ENCODE results near the gene C12orf56. TPM values are rescaled to one million over a fixed set of nuclear protein-coding genes. Genes with fewer than 3 reads are reported as not detected.
"Not testable (repeated sequence)": the region's sequence is repeated elsewhere in the genome, so short reads cannot be mapped to it uniquely, and the experiment has no call there.

C12orf56 gene
- total RNA-seq, 3 donors from 2014 or later: not detected

GRCh38 chr12:64352181-64352580, 38.4 kb downstream of the C12orf56 start:
- ATAC-seq: no peak
- Mint-ChIP-seq H3K27me3 (ENCODE audit: low read depth) (no peaks in the 10 kb centered on the region), H3K4me3 (no peak overlapping the region), H3K36me3 (ENCODE audit: insufficient read depth) (no peaks in the 10 kb centered on the region), H3K9me3 (peaks cover 9% of the 10 kb centered on the region), H3K4me1 (ENCODE audit: low read depth) (no peaks in the 10 kb centered on the region)
- DNase-seq: no peak

- no peaks in the 10 kb centered on the region for H3K27me3 Mint-ChIP-seq (ENCODE audit: low read depth)
- no peak for ATAC-seq
- H3K9me3 Mint-ChIP-seq: peaks cover 5% of the 10 kb centered on the region
- no peaks in the 10 kb centered on the region for H3K36me3 Mint-ChIP-seq (ENCODE audit: insufficient read depth)
- no peaks in the 10 kb centered on the region for H3K4me1 Mint-ChIP-seq (ENCODE audit: low read depth)
- H3K4me3 Mint-ChIP-seq: no peak overlapping the region
- DNase-seq: no peak
Measured at GRCh38 chr12:64351265-64351664, 39.3 kb downstream of the C12orf56 start.

- H3K4me1 Mint-ChIP-seq (ENCODE audit: low read depth): no peaks in the 10 kb centered on the region
- DNase-seq: no peak
- no peaks in the 10 kb centered on the region for H3K27me3 Mint-ChIP-seq (ENCODE audit: low read depth)
- peaks cover 4% of the 10 kb centered on the region for H3K9me3 Mint-ChIP-seq
- ATAC-seq: no peak
- no peaks in the 10 kb centered on the region for H3K36me3 Mint-ChIP-seq (ENCODE audit: insufficient read depth)
- H3K4me3 Mint-ChIP-seq: no peak overlapping the region
Measured at GRCh38 chr12:64347630-64348029, 42.9 kb downstream of the C12orf56 start.

GRCh38 chr12:64344631-64345030, 45.9 kb downstream of the C12orf56 start:
- not testable (repeated sequence) for DNase-seq; H3K36me3 Mint-ChIP-seq (ENCODE audit: insufficient read depth)

GRCh38 chr12:64340546-64340945, 50.0 kb downstream of the C12orf56 start:
- DNase-seq; H3K27me3 Mint-ChIP-seq (ENCODE audit: low read depth); H3K4me3 Mint-ChIP-seq; H3K36me3 Mint-ChIP-seq (ENCODE audit: insufficient read depth); H3K4me1 Mint-ChIP-seq (ENCODE audit: low read depth); ATAC-seq: not testable (repeated sequence)
- H3K9me3 Mint-ChIP-seq: peaks cover 11% of the 10 kb centered on the region

More at GRCh38 chr12:64344631-64345030, 45.9 kb downstream of the C12orf56 start:
- H3K9me3 Mint-ChIP-seq; H3K4me1 Mint-ChIP-seq (ENCODE audit: low read depth); H3K4me3 Mint-ChIP-seq; H3K27me3 Mint-ChIP-seq (ENCODE audit: low read depth); ATAC-seq: not testable (repeated sequence)

- peaks cover 11% of the 10 kb centered on the region for H3K9me3 Mint-ChIP-seq
- H3K4me3 Mint-ChIP-seq: no peak overlapping the region
- H3K27me3 Mint-ChIP-seq (ENCODE audit: low read depth): no peaks in the 10 kb centered on the region
- DNase-seq (no peak), ATAC-seq (no peak)
- no peaks in the 10 kb centered on the region for H3K4me1 Mint-ChIP-seq (ENCODE audit: low read depth)
- no peaks in the 10 kb centered on the region for H3K36me3 Mint-ChIP-seq (ENCODE audit: insufficient read depth)
Measured at GRCh38 chr12:64335886-64336466, 54.6 kb downstream of the C12orf56 start.

- ATAC-seq (no peak), DNase-seq (no peak)
- Mint-ChIP-seq H3K27me3 (ENCODE audit: low read depth) (no peaks in the 10 kb centered on the region), H3K4me1 (ENCODE audit: low read depth) (no peaks in the 10 kb centered on the region), H3K4me3 (no peak overlapping the region), H3K36me3 (ENCODE audit: insufficient read depth) (no peaks in the 10 kb centered on the region), H3K9me3 (no peaks in the 10 kb centered on the region)
Measured at GRCh38 chr12:64332938-64333337, 57.6 kb downstream of the C12orf56 start.

- DNase-seq (no peak), ATAC-seq (no peak)
- Mint-ChIP-seq H3K36me3 (ENCODE audit: insufficient read depth) (no peaks in the 10 kb centered on the region), H3K27me3 (ENCODE audit: low read depth) (no peaks in the 10 kb centered on the region), H3K9me3 (no peaks in the 10 kb centered on the region), H3K4me1 (ENCODE audit: low read depth) (no peaks in the 10 kb centered on the region), H3K4me3 (no peak overlapping the region)
Measured at GRCh38 chr12:64332296-64332695, 58.3 kb downstream of the C12orf56 start.

GRCh38 chr12:64329031-64329710, 61.4 kb downstream of the C12orf56 start:
- not testable (repeated sequence) for H3K36me3 Mint-ChIP-seq (ENCODE audit: insufficient read depth); H3K4me3 Mint-ChIP-seq; DNase-seq; H3K27me3 Mint-ChIP-seq (ENCODE audit: low read depth); ATAC-seq; H3K9me3 Mint-ChIP-seq; H3K4me1 Mint-ChIP-seq (ENCODE audit: low read depth)

GRCh38 chr12:64325055-64325454, 65.5 kb downstream of the C12orf56 start:
- H3K4me3 Mint-ChIP-seq: no peak overlapping the region
- H3K36me3 Mint-ChIP-seq (ENCODE audit: insufficient read depth): no peaks in the 10 kb centered on the region
- peaks cover 4% of the 10 kb centered on the region for H3K9me3 Mint-ChIP-seq
- no peak for ATAC-seq
- DNase-seq: no peak
- no peaks in the 10 kb centered on the region for H3K27me3 Mint-ChIP-seq (ENCODE audit: low read depth)
- no peaks in the 10 kb centered on the region for H3K4me1 Mint-ChIP-seq (ENCODE audit: low read depth)

- H3K36me3 Mint-ChIP-seq (ENCODE audit: insufficient read depth): no peaks in the 10 kb centered on the region
- ATAC-seq: no peak
- H3K9me3 Mint-ChIP-seq: peaks cover 4% of the 10 kb centered on the region
- no peak overlapping the region for H3K4me3 Mint-ChIP-seq
- no peak for DNase-seq
- H3K27me3 Mint-ChIP-seq (ENCODE audit: low read depth): no peaks in the 10 kb centered on the region
- H3K4me1 Mint-ChIP-seq (ENCODE audit: low read depth): no peaks in the 10 kb centered on the region
Measured at GRCh38 chr12:64323476-64324225, 66.9 kb downstream of the C12orf56 start.

GRCh38 chr12:64323006-64323405, 67.6 kb downstream of the C12orf56 start:
- Mint-ChIP-seq H3K4me3 (no peak overlapping the region), H3K4me1 (ENCODE audit: low read depth) (no peaks in the 10 kb centered on the region), H3K36me3 (ENCODE audit: insufficient read depth) (no peaks in the 10 kb centered on the region), H3K9me3 (peaks cover 4% of the 10 kb centered on the region), H3K27me3 (ENCODE audit: low read depth) (no peaks in the 10 kb centered on the region)
- DNase-seq (no peak), ATAC-seq (no peak)

GRCh38 chr12:64320611-64321010, 69.9 kb downstream of the C12orf56 start:
- Mint-ChIP-seq H3K4me3 (no peak overlapping the region), H3K27me3 (ENCODE audit: low read depth) (no peaks in the 10 kb centered on the region)
- no peak for ATAC-seq

GRCh38 chr12:64319540-64320225, 70.9 kb downstream of the C12orf56 start:
- H3K27me3 Mint-ChIP-seq (ENCODE audit: low read depth); H3K9me3 Mint-ChIP-seq; DNase-seq; H3K4me1 Mint-ChIP-seq (ENCODE audit: low read depth); ATAC-seq; H3K4me3 Mint-ChIP-seq; H3K36me3 Mint-ChIP-seq (ENCODE audit: insufficient read depth): not testable (repeated sequence)

More at GRCh38 chr12:64320611-64321010, 69.9 kb downstream of the C12orf56 start:
- no peaks in the 10 kb centered on the region for H3K36me3 Mint-ChIP-seq (ENCODE audit: insufficient read depth)
- H3K4me1 Mint-ChIP-seq (ENCODE audit: low read depth): no peaks in the 10 kb centered on the region
- no peak for DNase-seq
- peaks cover 4% of the 10 kb centered on the region for H3K9me3 Mint-ChIP-seq

Measured in activated T-cell treated with anti-CD3 and anti-CD28 coated beads, Interleukin-2, amount 50 U/mL, for 4 hours (primary cell).